ENCODE measurements around the gene MVB12B. TPM values are rescaled to one million over a fixed set of nuclear protein-coding genes. Genes with fewer than 3 reads are reported as not detected.

MVB12B gene
- total and polyA plus RNA-seq, 2 of the 4 experiments (the other 2 are of a cell fraction) = 2.0 to 4.0 TPM

GRCh38 chr9:126508928-126509327 lies 182.3 kb downstream of the MVB12B start:
- no peak overlapping the region for H3K9ac ChIP-seq (ENCODE audit: low read depth, low read length)
- H3K4me3 ChIP-seq (ENCODE audit: insufficient read depth, low read depth, low read length) = no peak overlapping the region
- no peak overlapping the region for H2BK120ac ChIP-seq (ENCODE audit: low read depth, low read length)
- no peak overlapping the region for H3K18ac ChIP-seq (ENCODE audit: low read depth, low read length)
- no peak overlapping the region for H4K8ac ChIP-seq (ENCODE audit: low read depth in 2 of 2, low read length in 2 of 2)
- no peak overlapping the region for H3K23ac ChIP-seq (ENCODE audit: low read depth, low read length)
- peaks cover 3% of the 10 kb centered on the region; the same call in 1 of the 2 replicates for H3K36me3 ChIP-seq (ENCODE audit: control insufficient read depth, insufficient read depth, low read length)
- H3K9me3 ChIP-seq (ENCODE audit: control insufficient read depth, insufficient read depth, low read length) = no peaks in the 10 kb centered on the region
- H3K56ac ChIP-seq (ENCODE audit: extremely low read depth, insufficient read depth, low read length) = no peak overlapping the region
- TF ChIP-seq MXI1 (IDR thresholded peaks at IDR 0.05; ENCODE audit: borderline replicate concordance, low read depth, low read length) (no peak), USF2 (IDR thresholded peaks at IDR 0.05; ENCODE audit: low read depth, low read length) (no peak), FOS (IDR thresholded peaks at IDR 0.05; ENCODE audit: low read depth, low read length) (no peak), POLR2A (IDR thresholded peaks at IDR 0.05; ENCODE audit: low read depth, low read length) (no peak), RCOR1 (IDR thresholded peaks at IDR 0.05; ENCODE audit: insufficient replicate concordance, low read length) (no peak), MAZ (IDR thresholded peaks at IDR 0.05; ENCODE audit: borderline replicate concordance, low read depth, low read length) (no peak), ELK1 (IDR thresholded peaks at IDR 0.05; ENCODE audit: borderline replicate concordance, low read depth, low read length) (no peak), MAFK (IDR thresholded peaks at IDR 0.05; ENCODE audit: low read depth, low read length) (no peak), RAD21 (IDR thresholded peaks at IDR 0.05; ENCODE audit: low read length) (no peak), CTCF (conservative IDR thresholded peaks at IDR 0.05; ENCODE audit: low read depth, low read length) (no peak), SMC3 (IDR thresholded peaks at IDR 0.05; ENCODE audit: low read depth, low read length) (no peak), BHLHE40 (IDR thresholded peaks at IDR 0.05; ENCODE audit: low read depth, low read length) (no peak), CHD1 (IDR thresholded peaks at IDR 0.05; ENCODE audit: low read depth, low read length) (no peak), CEBPB (IDR thresholded peaks at IDR 0.05; ENCODE audit: low read depth, low read length) (no peak), RFX5 (IDR thresholded peaks at IDR 0.05; ENCODE audit: low read depth, low read length) (no peak), NFE2L2 (IDR thresholded peaks at IDR 0.05; ENCODE audit: low read depth, low read length) (no peak)
- no peak for ATAC-seq (ENCODE audit: low read depth)
- H3K27ac ChIP-seq (ENCODE audit: insufficient read depth, low read length) = no peak overlapping the region
- ChIA-PET POLR2A (ENCODE audit: unreplicated experiment) (no interaction called here), CTCF (no interaction called here)
- no peak overlapping the region for H3K14ac ChIP-seq (replicated peaks; ENCODE audit: low read depth, low read length)
- no peaks in the 10 kb centered on the region for H3K9me1 ChIP-seq (ENCODE audit: insufficient read depth, low read length)
- in situ Hi-C loops (cut with MboI; ENCODE audit: low sequenced_read_pairs) = no loop called here
- DNase-seq = no peak
- intact Hi-C loops (cut with micrococcal nuclease) = no loop called here
- peaks cover 26% of the 10 kb centered on the region for H3K27me3 ChIP-seq (ENCODE audit: control insufficient read depth, insufficient read depth, low read length)
- no peaks in the 10 kb centered on the region for H3K79me1 ChIP-seq (ENCODE audit: low read depth in 1 of 2, low read length in 2 of 2)
- H4K91ac ChIP-seq (ENCODE audit: insufficient read depth, low read depth, low read length) = no peak overlapping the region
- no peak overlapping the region for H3K4me2 ChIP-seq (ENCODE audit: low read depth, low read length)
- H2AFZ ChIP-seq (replicated peaks; ENCODE audit: low read length, poor library complexity) = no peak overlapping the region
- H4K20me1 ChIP-seq (ENCODE audit: insufficient read depth, low read length) = no peaks in the 10 kb centered on the region; the same call in 1 of the 2 replicates
- H4K5ac ChIP-seq (ENCODE audit: low read depth, low read length) = no peak overlapping the region
- H2BK20ac ChIP-seq (ENCODE audit: low read depth, low read length) = no peak overlapping the region
- BruUV-seq (replicated peaks) = no TSS peak
- no peak overlapping the region for H2BK5ac ChIP-seq (ENCODE audit: low read depth, low read length, poor library complexity, severe bottlenecking)
- H2AK9ac ChIP-seq (replicated peaks; ENCODE audit: low read depth, low read length, poor library complexity) = no peak overlapping the region
- H2AK5ac ChIP-seq (ENCODE audit: low read depth, low read length) = no peak overlapping the region
- no peak overlapping the region for H3K4ac ChIP-seq (ENCODE audit: low read depth, low read length)
- H3K4me1 ChIP-seq (ENCODE audit: control insufficient read depth, insufficient read depth, low read length) = no peaks in the 10 kb centered on the region; the same call in 1 of the 2 replicates
- dilution Hi-C loops (cut with HindIII; ENCODE audit: low sequenced_read_pairs, unreplicated experiment) = no loop called here
- WGBS, 2 experiments (ENCODE audit: extremely low coverage in 2 of 2, insufficient read length in 1 of 2) = no CpG with 5 or more reads among the region's 2 CpGs
- no peak overlapping the region for H2BK15ac ChIP-seq (ENCODE audit: low read depth, low read length)
